ENCODE measurements around the gene PRPF38B. TPM values are rescaled to one million over a fixed set of nuclear protein-coding genes. Genes with fewer than 3 reads are reported as not detected.

PRPF38B gene
- total and polyA plus RNA-seq, 9 of the 15 experiments (the other 6 are each of a cell fraction or from before 2014, with no cell fraction given), result 25.3 to 85.5 (median 66.4) TPM

- TF ChIP-seq REST (IDR thresholded peaks at IDR 0.05; ENCODE audit: borderline replicate concordance) (no peak), REST (CRISPR knock-in tag; IDR thresholded peaks at IDR 0.05; ENCODE audit: low read depth) (no peak), TRIM24 (IDR thresholded peaks at IDR 0.05) (no peak), ZFP1 (CRISPR knock-in tag; IDR thresholded peaks at IDR 0.05) (no peak), ZNF518B (CRISPR knock-in tag; IDR thresholded peaks at IDR 0.05) (no peak), SAFB2 (IDR thresholded peaks at IDR 0.05; ENCODE audit: borderline replicate concordance, low read depth, low read length, severe bottlenecking) (no peak), KLF13 (tag; IDR thresholded peaks at IDR 0.05; ENCODE audit: borderline replicate concordance, low read depth) (no peak), ZNF384 (IDR thresholded peaks at IDR 0.05; ENCODE audit: low read depth, low read length) (peak; percentile 51), ZNF140 (CRISPR knock-in tag; IDR thresholded peaks at IDR 0.05) (no peak), ZNF12 (CRISPR knock-in tag; IDR thresholded peaks at IDR 0.05) (no peak), SMARCE1 (IDR thresholded peaks at IDR 0.05) (peak; percentile 68; the same call in 1 of the 2 replicates), CBFB (CRISPR knock-in tag; IDR thresholded peaks at IDR 0.05) (no peak), ARID1B (IDR thresholded peaks at IDR 0.05) (peak; percentile 55), ZNF124 (CRISPR knock-in tag; IDR thresholded peaks at IDR 0.05) (no peak), ZNF408 (CRISPR knock-in tag; IDR thresholded peaks at IDR 0.05; ENCODE audit: low read depth) (no peak), ZNF239 (CRISPR knock-in tag; IDR thresholded peaks at IDR 0.05) (no peak), MEIS2 (IDR thresholded peaks at IDR 0.05; ENCODE audit: partially characterized antibody) (peak; percentile 39), DPF2 (IDR thresholded peaks at IDR 0.05) (0 out of 2 replicates have a peak, but pooled peaks have one; percentile 4)
- TF ChIP-seq, protein P1, sequence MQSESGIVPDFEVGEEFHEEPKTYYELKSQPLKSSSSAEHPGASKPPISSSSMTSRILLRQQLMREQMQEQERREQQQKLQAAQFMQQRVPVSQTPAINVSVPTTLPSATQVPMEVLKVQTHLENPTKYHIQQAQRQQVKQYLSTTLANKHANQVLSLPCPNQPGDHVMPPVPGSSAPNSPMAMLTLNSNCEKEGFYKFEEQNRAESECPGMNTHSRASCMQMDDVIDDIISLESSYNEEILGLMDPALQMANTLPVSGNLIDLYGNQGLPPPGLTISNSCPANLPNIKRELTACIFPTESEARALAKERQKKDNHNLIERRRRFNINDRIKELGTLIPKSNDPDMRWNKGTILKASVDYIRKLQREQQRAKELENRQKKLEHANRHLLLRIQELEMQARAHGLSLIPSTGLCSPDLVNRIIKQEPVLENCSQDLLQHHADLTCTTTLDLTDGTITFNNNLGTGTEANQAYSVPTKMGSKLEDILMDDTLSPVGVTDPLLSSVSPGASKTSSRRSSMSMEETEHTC (IDR thresholded peaks at IDR 0.05), result no peak
Measured at GRCh38 chr1:108747898-108748297, 55.8 kb downstream of the PRPF38B start (continued).

Measured in K562 (cell line).